Ascending aorta (tissue), 2 donors: ENCODE data around the gene ANKRD31. TPM values are rescaled to one million over a fixed set of nuclear protein-coding genes. Genes with fewer than 3 reads are reported as not detected.
"Not testable (repeated sequence)": the region's sequence is repeated elsewhere in the genome, so short reads cannot be mapped to it uniquely, and the experiment has no call there.

Source experiments
- DNase-seq, 2 donors: peaks; one replicate each; pipeline ENCODE4 v3.0.0-alpha.2; 2019; ENCODE audit warnings: low spot score in 2 of 2
- H3K27ac ChIP-seq, 2 donors: fragments of 200-600 bp; sonication (generic); one replicate each; pipeline ENCODE4 v1.5.1; 2016 to 2017; ENCODE audit warnings: mild to moderate bottlenecking in 1 of 2
- H3K27me3 ChIP-seq: fragments of 200-600 bp; sonication (generic); one replicate; pipeline ENCODE4 v1.5.1; 2017
- H3K36me3 ChIP-seq, 2 donors: fragments of 200-600 bp; sonication (generic); one replicate each; pipeline ENCODE4 v1.5.1; 2016
- H3K4me1 ChIP-seq, 2 donors: fragments of 200-600 bp; sonication (generic); one replicate each; pipeline ENCODE4 v1.5.1; 2016 to 2017; ENCODE audit warnings: mild to moderate bottlenecking in 1 of 2
- H3K4me3 ChIP-seq, 2 donors: fragments of 200-600 bp; sonication (generic); one replicate each; pipeline ENCODE4 v1.5.1; 2016 to 2017; ENCODE audit warnings: mild to moderate bottlenecking in 1 of 2
- H3K9me3 ChIP-seq, 2 donors: fragments of 200-600 bp; sonication (generic); one replicate each; pipeline ENCODE4 v1.5.1; 2016
- intact Hi-C: fragments of 100-400 bp; cut with DNase I; formaldehyde crosslinking; loops from one replicate; pipeline ENCODE4 v1.15.1; 2023
- total RNA-seq: library from RNA; depleted of rRNA; stranded (reverse); fragments of >200 nt; gene quantifications from one replicate; pipeline ENCODE4 v1.1.0, GENCODE V29; 2016
- TF ChIP-seq, protein P1 (sequence below), 3 experiments: fragments of 200-600 bp in 2 of 3; fragments of 450-650 bp in 1 of 3; sonication (generic) in 2 of 3; IDR thresholded peaks; one replicate each; pipeline ENCODE4 v1.5.1; 2016 to 2019; ENCODE audit warnings: antibody characterized with exemption in 3 of 3, mild to moderate bottlenecking in 1 of 3, moderate library complexity in 1 of 3

Gene ANKRD31
- total RNA-seq, 1 donor from 2014 or later = not detected

DNA sequence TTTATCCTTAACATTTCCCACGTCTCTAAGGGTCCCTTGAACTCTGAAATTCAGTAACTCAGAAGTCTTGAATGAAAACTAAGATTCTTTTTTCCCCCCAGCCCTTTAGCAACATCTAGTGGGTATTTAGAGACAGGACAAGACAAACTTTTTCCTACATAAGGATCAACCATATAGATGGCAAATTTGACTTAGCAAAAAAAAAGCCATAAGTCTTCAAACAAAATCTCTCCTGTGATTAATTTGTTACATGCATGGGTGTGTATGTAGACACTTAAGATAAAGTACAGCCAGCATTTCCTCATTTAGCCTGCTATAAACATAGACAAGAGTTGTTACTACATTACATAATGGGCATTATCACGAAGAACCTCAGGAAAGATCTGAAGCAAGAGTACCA is 29.1 kb upstream of the ANKRD31 start:
- no peaks in the 10 kb centered on the region for H3K9me3 ChIP-seq
- H3K27me3 ChIP-seq = no peaks in the 10 kb centered on the region
- no peaks in the 10 kb centered on the region for H3K4me1 ChIP-seq
- H3K27ac ChIP-seq = no peak overlapping the region
- TF ChIP-seq, protein P1, sequence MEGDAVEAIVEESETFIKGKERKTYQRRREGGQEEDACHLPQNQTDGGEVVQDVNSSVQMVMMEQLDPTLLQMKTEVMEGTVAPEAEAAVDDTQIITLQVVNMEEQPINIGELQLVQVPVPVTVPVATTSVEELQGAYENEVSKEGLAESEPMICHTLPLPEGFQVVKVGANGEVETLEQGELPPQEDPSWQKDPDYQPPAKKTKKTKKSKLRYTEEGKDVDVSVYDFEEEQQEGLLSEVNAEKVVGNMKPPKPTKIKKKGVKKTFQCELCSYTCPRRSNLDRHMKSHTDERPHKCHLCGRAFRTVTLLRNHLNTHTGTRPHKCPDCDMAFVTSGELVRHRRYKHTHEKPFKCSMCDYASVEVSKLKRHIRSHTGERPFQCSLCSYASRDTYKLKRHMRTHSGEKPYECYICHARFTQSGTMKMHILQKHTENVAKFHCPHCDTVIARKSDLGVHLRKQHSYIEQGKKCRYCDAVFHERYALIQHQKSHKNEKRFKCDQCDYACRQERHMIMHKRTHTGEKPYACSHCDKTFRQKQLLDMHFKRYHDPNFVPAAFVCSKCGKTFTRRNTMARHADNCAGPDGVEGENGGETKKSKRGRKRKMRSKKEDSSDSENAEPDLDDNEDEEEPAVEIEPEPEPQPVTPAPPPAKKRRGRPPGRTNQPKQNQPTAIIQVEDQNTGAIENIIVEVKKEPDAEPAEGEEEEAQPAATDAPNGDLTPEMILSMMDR (IDR thresholded peaks at IDR 0.05) = peak in 1 of 3 experiments; percentile 29
- no peak for DNase-seq
- no peak overlapping the region for H3K4me3 ChIP-seq
- no peaks in the 10 kb centered on the region for H3K36me3 ChIP-seq
- intact Hi-C loops = no loop called here

DNA sequence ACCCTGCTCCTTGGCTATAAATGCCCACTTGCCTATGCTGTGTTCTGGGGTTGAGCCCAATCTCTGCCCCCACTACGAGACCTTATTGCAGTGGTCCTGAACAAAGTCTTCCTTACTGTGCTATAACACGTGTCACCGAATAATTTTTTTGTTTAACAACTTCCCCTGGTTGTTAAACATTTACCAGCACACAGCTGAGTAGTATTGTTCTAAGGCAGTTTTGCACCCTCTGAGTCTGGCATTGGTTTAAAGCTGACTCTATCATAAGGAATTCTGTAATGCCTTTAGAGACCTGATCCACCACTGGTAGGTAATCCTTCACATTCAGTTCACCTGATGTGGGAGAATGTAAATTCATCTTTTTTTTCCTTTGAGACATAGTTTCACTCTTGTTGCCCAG is 25.6 kb upstream of the ANKRD31 start:
- H3K4me1 ChIP-seq = no peaks in the 10 kb centered on the region
- H3K27ac ChIP-seq = no peak overlapping the region
- H3K9me3 ChIP-seq = no peaks in the 10 kb centered on the region
- no peak for DNase-seq
- TF ChIP-seq, protein P1 (IDR thresholded peaks at IDR 0.05) = no peak
- no peak overlapping the region for H3K4me3 ChIP-seq
- intact Hi-C loops = no loop called here
- no peaks in the 10 kb centered on the region for H3K36me3 ChIP-seq
- H3K27me3 ChIP-seq = no peaks in the 10 kb centered on the region

DNA sequence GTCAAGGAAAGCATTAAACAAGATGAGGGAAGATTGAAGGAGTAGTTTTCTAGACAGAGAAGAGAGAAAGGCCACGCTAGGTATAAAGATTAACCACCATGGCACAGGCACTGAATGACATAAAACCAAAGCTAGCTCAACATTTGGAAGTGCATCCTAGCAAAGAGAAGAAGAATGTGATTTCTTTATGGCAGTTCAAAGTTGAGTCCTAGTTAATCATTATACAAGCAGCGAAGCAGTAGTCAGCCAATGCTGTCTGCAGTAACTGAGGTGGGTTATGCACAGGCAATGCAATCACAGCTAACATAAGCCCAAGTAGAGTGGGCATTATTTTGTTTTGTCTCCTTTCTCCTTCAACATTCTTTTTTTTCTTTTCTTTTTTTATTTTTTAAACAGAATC is 24.0 kb upstream of the ANKRD31 start:
- H3K4me1 ChIP-seq = no peaks in the 10 kb centered on the region
- no peak for DNase-seq
- no peaks in the 10 kb centered on the region for H3K36me3 ChIP-seq
- no peak overlapping the region for H3K4me3 ChIP-seq
- no peaks in the 10 kb centered on the region for H3K27me3 ChIP-seq
- TF ChIP-seq, protein P1 (IDR thresholded peaks at IDR 0.05) = no peak
- H3K9me3 ChIP-seq = peaks cover 0 to 5% of the 10 kb centered on the region in 2 donors
- H3K27ac ChIP-seq = no peak overlapping the region
- intact Hi-C loops = no loop called here

DNA sequence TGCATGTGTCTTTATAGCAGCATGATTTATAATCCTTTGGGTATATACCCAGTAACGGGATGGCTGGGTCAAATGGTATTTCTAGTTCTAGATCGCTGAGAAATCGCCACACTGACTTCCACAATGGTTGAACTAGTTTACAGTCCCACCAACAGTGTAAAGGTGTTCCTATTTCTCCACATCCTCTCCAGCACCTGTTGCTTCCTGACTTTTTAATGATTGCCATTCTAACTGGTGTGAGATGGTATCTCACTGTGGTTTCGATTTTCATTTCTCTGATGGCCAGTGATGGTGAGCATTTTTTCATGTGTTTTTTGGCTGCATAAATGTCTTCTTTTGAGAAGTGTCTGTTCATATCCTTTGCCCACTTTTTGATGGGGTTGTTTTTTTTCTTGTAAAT is 13.8 kb upstream of the ANKRD31 start:
- DNase-seq, H3K36me3 ChIP-seq, H3K4me3 ChIP-seq, H3K9me3 ChIP-seq, H3K27ac ChIP-seq, H3K27me3 ChIP-seq, intact Hi-C loops, H3K4me1 ChIP-seq: not testable (repeated sequence)

DNA sequence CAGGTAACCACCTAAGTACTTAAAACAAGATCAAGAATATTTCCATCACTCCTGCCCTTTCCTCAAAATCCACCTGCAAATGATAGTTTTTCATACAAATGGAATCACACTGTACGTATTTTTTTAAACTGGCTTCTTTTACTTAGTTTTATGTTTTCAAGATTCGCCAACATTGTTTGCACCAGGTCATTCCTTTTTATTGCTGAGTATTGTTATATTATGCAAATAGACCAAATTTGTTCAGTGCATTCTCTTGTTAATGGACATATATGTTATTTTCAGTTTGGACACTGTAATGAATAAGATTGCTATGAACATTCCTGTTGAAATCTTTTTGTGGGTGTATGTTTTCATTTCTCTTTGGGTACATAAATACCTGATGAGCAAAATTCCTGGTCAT is 8.3 kb upstream of the ANKRD31 start:
- TF ChIP-seq, protein P1 (IDR thresholded peaks at IDR 0.05) = no peak
- Histone ChIP-seq H3K4me3 (no peak overlapping the region), H3K4me1 (no peaks in the 10 kb centered on the region), H3K36me3 (no peaks in the 10 kb centered on the region), H3K9me3 (no peaks in the 10 kb centered on the region), H3K27ac (no peak overlapping the region), H3K27me3 (no peaks in the 10 kb centered on the region)
- intact Hi-C loops = no loop called here
- no peak for DNase-seq

DNA sequence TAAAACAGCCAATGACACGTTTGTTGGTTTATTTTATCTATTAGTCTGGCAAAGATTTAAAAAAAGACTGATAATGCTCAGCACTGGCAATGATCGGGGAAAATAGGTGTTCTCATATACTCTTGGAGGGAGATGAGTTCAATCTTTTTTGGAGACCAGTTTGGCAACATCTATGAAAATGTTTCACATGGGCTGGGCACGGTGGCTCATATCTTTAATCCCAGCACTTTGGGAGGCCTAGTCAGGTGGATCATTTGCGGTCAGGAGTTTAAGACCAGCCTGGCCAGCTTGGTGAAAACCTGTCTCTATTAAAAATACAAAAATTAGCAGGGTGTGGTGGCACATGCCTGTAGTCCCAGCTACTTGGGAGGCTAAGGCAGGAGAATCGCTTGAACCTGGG is 6.8 kb upstream of the ANKRD31 start:
- Histone ChIP-seq H3K27ac (no peak overlapping the region), H3K4me3 (no peak overlapping the region), H3K27me3 (no peaks in the 10 kb centered on the region), H3K9me3 (no peaks in the 10 kb centered on the region), H3K36me3 (no peaks in the 10 kb centered on the region), H3K4me1 (no peaks in the 10 kb centered on the region)
- no peak for DNase-seq
- intact Hi-C loops = no loop called here
- TF ChIP-seq, protein P1 (IDR thresholded peaks at IDR 0.05) = no peak
